IPS DF 4.7 (cell line): ENCODE measurements around the gene CACNA2D4.

Source experiments
- DNase-seq: peaks from one replicate; pipeline ENCODE4 v3.0.0-alpha.2; 2013; ENCODE audit warnings: low spot score; ENCODE audit errors: extremely low read depth

Gene CACNA2D4

DNA sequence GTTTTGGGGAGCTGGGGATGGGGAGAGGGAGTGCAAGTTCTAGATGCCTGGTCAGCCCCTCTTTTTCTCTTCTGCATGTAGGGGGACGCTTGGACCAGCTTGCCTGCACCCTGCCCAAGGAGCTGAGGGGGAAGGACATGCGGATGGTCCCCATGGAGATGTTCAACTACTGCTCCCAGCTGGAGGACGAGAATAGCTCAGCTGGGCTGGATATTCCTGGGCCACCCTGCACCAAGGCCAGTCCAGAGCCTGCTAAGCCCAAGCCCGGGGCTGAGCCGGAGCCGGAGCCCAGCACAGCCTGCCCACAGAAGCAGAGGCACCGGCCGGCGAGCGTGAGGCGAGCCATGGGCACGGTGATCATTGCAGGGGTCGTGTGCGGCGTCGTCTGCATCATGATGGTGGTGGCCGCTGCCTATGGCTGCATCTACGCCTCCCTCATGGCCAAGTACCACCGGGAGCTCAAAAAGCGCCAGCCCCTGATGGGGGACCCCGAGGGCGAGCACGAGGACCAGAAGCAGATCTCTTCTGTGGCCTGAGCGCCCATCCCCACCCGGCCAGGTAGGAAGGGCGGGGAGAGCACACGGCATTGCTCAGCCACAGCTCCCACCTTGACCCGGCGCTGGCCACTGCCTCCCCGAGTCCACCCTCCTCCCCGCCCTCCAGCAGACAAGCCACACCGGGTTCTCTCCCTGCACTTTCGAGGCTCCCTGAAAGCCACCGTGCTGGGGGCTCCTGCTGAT lies 84.1 kb downstream of the CACNA2D4 start:
- no peak for DNase-seq

DNA sequence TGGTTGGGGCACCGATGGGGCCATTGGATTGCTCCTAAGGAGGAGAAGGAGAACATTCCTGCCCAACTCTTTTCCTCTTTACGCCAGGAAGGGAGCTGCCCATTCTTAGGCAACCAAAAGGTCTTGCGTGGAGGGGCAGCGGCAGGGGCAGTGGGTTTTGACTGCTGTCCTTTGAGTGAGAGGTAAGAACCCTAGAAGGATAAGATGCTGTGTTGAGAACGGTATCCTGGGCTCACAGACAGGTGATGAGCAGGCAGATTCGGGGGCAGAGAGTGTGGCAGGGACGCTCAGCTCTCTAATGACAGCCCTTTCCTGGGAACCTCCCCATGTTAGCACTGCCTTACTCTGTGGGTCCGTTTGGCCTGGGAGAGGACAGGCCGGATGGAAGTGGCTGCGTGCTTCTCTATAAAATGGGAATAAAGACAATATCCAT lies 84.8 kb downstream of the CACNA2D4 start:
- no peak for DNase-seq

DNA sequence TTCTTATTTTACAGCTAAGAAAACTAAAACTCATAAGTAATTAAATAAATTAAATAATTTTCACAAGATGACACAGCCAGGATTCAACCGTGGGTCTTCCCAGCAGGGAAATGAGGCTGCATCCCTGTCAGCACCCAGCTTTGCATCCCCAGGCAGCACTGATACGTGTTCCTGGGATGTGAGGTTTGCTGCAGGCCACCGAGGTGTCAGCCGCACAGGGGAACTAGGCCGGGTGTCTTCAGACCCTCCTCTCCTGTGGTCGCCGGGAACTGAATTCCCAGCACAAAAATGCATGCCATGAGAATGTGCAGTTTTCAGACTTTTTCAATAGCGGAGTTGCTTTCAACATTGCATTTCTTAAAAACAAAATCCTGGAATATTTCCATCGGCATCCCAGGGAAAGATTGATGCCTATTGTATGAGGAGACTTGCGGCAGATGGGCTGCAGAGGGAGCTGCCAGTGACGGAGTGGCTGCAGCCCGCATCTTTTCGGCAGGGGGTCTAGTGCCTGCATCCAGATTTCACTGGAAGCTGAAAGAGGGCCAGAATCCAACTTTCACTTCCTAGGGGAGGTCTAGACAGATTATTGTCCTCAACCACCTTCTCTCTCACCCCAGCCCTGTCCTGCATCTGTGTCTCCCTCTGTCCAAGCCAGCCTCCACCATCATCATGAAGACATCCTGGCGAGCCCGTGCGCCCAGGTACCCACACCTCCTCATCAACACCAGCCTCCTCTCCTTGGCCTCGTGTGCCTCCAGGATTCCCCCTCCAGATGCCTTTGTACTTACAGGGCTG lies 85.5 kb downstream of the CACNA2D4 start:
- no peak for DNase-seq

DNA sequence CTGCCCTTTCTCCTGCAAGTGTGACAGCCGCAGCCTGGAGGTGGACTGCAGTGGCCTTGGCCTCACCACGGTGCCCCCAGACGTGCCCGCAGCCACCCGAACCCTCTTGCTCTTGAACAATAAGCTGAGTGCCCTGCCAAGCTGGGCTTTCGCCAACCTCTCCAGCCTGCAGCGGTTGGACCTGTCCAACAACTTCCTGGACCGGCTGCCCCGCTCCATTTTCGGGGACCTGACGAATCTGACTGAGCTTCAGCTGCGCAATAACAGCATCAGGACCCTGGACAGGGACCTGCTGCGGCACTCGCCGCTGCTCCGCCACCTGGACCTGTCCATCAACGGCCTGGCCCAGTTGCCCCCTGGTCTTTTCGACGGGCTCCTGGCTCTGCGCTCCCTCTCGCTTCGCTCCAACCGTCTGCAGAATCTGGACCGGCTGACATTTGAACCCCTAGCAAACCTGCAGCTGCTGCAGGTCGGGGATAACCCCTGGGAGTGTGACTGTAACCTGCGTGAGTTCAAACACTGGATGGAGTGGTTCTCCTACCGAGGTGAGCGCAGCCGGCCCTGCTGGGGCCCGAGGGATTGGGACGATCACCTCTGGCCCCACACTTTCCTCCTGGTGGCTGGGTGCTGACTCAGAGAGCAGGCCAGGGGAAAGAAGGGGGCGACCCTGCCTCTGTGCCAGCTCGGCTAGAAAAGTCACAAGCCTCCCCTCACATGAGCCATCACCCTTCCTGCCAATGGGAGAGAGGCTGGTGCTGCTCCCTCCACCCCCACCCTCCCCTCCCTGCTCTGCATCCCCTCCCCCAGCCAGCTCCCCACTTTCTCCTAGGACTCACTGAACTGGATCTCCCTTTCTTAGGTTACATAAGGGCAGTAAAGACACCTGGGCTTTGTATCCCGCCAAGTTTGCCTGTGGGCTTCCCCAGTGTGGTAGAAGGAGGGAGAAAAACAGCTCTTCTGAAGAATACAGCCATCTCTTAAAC lies 87.2 kb downstream of the CACNA2D4 start:
- DNase-seq = peak; percentile 62

DNA sequence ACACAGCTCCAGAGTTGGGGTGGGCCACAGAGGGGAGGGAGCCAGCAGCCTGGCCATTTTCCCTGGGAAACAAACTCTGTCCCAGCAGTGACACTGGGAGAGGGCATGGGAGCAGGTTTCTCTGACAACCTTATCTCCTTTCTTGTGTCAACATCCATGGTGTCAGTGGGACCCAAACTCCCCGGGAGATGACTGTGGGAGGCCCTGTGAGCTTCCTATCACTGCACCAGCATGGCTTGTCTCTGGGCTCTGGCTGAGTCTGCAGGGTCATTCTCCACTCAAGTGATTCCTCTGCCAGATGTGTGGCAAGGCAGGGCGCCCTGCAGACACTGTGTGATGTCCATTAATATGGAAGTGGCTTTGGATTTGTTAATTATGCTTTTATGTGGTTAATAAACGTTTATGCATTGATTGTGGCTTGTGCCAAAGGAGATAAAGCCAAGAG lies 88.0 kb downstream of the CACNA2D4 start:
- DNase-seq = no peak

DNA sequence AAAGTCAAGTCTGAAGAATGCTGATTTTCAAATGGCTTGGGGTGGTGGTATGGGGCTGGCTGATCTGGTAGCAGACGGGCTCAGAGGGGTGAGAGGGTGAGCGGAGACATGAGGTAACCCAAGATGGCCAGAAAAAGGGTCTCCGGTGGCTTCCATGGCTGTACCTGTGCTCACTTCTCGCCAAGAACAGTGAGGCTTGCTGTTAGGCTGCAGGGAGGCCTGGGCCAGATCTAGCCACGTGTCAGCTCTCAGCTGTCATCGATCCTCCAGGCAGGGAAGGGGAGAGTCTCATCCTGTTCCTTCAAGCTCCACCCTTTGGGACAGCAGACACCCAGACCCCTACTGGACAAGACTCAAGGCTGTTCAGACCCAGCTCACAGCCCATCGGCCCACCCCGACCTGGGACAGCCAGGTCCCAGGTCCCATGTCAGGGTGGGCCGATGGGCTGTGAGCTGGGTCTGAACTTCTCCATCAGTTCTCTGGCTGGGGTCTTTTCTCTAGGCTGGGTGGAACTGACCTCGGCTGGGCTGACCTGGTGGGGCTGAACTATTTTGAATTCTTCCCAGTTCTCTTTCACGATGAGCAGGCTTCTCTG lies 89.0 kb downstream of the CACNA2D4 start:
- DNase-seq = no peak

DNA sequence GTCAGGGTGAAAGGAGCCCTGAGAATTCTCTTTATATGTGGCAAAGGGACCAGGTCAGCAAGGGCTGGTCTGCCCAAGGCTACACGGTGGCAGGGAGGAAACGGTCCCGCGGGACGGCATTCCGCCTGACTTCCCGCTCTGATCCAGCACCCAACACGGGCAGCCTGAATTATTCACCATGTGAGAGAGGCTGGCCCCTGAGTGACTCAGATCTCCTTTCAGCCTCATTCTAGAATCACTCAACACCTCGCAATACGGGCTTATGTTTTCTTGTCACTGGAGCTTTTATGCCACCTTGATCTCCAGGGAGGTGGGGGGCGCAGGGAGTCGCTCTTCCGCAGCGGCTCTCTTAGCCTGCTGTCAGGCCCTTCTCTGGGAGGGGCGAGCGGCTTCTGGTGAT lies 89.6 kb downstream of the CACNA2D4 start:
- no peak for DNase-seq

DNA sequence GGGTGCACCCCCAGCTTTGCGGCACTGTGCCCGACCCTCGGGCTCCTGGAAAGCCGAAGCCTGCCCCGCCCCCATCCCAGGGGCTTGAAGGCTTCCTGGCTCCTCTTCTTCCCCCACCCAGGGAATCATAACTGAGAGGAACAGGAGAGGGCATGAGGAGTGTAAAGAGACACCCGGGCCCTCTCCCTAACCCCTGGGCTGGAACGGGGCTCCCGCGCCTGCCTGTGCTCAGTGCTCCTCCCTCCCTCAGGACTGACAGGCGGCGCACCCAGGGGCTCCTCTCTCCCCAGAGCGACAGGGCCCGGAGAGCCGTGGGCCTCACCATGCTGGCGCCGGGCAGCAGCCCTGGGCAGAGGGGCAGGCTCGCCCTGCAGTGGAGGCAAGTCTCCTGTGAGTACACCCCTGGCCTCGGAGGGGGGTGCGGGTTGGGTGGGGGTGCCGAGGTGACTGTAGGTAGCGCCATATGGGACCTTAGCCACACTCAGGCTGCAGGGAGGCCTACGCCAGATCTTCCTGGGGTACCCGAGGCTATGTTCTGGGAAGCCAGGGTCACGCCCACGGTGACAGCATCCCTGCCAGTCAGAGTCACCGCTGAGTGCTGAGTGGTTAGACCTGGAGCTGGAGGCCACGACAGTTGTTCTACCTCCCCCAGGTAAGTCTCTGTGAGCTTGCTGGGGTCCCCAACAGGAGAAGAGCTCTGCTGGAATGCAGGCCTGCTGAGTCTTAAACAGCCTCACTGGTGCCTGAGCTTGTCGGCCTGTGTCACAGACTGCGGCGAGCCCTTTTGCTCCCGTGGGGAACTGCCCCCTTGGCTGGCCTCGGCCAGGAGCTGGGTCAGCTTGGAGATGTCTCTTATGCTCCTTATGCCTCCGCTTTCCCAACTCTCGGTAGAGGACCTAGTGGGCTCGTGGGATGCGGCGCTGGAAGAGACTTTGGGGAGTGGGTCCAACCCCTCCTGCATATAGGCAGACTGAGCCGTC lies 90.3 kb downstream of the CACNA2D4 start:
- no peak for DNase-seq

DNA sequence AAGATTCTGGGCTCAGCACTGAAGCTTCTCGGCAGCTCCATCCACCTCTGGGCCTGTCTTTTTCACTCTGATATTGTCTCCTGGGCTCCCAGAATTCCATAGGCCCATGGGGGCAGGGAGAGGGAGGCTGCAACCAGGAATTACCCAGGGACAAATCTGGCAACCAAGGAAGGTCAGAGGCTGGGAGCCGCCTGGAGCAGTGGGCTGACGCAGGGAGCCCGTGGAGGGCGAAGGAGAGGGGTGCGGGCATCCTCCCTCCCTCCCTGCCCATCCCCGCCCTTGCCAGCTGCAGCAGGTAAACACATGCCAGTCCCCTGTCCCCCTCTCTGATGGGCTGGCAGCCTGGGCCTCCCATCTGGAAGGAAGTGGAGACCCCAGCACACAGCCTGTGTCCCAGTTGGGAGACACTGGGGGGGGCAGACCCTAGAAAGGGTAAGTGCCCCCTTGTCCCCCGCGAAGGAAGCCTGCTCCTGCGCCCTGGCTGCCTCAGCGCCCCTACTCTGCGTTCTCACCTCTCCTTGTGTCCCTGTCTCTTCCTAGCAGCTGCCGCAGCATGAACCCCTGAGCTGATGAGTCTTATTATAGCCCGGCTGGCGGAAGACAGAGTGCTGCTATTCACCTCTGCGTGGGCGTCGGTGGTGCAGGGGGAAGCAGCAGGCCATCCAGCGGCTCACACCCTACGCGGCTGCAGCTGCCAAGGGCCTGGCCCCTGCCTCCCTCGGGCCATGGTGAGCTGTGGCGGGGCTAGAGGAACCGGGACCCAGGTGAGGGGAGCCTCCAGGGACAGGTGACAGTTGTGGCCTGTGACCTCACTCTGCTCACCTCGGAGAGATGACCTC lies 91.4 kb downstream of the CACNA2D4 start:
- DNase-seq = no peak

DNA sequence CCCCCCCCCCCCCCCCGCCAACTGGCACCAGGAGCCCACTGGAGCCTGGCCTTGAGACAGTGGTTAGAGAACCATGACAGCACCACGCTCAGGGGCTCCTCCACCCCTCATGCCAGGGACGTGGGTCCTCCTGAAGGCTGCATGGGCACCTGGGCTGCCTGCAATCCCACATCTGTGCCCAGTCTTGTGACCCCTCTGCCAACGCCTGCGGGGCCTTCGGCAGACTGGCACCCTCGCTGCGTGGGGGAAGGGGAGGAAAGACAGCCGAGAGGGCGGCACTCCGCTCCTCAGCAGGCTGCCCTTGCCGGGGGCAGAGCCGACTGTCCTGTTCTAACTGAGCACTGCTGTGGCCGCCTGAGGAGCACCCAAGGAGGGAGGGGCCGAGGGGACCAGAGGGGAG lies 92.1 kb downstream of the CACNA2D4 start:
- DNase-seq = no peak

DNA sequence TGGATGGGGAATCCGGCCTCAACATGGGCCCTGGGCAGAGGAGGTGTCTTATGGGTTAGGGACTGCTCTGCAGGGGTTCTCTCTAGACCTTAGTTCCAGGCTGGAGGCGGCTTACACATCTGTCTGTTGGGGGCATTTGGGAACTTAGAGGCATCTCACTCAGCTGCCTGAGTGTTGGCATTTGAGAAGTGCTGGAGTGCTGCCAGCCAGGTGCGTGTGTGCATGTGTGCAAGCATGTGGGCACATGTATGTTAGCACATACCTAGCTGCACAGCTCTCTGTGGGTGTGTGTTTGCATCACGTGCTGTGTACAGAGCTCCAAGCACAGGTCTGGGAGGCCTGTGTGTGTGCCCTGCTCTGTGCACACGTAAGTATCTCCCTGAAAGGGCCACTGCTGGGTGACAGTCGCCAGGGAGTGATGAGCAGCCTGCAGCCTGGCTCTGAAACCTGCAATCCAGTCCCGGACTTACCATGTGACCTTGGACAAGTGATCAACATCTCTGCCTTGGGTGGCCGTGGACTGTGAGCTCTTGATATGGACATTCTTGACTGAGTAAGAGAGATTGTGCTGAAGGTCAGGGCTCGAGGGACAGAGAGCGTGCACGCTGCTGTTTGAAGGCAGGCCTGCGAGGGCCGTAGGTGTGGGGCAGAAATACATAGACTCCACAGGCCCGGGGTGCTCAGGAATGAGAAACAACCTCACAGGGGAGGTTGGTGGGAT lies 92.9 kb downstream of the CACNA2D4 start:
- DNase-seq = no peak

DNA sequence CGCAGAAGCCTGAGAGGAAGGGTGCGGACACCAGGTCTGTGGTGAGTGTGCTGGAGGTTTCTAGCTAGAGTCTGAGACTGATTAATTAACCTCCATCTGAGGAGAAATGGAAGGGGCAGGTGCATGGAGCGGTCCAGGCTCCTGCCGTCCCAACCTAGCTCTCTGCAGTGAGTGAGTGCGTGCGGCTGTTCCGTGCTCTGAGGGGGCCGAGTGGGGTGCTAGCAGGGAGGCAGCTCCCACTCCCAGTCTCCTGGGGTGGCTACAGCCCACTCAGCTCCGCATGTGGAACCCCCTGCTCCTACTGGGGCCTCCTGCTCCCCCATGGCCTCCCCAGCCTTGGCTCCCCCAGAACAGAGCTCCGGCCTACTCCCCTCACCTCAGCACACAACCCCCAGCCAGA lies 95.2 kb downstream of the CACNA2D4 start:
- no peak for DNase-seq

DNA sequence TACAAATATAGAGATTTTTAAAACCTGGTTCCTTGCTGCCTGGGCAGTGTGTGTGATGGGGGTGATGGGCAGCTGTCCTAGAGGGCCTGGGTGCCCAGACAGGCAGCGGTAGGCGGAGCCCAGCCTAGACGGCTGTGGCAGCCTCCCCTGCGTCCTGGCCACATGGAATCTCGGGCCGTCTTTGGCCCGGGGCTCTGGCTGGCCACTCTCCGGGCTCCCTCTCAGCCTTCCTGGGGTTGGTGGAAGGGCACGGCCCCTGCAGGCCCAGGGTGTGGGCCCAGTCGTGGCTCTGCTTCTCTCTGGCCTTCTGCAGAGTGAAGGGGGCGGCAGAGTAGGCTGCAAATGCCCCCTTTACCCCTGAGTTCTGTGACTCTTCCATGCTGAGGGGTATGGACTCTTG lies 95.8 kb downstream of the CACNA2D4 start:
- no peak for DNase-seq

DNA sequence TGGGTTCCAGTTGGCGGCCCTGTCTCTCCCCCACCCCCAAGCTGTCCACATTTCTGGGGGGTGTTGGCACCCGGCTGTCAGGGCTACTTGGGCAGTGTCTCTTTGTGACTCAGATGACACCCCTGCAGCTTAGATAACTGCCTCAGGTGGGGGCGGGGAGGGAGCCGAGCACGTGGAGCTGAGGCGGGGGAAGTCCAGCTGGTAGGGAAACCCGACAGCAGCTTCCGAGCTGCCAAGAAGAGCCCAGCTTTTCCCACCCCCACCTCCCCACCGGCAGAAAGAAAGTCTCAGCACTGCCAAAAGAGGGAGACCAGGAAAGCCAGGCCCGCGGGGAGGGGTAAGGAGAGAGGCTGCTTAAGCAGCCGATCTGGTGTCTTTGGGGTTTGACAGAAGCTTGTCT lies 96.6 kb downstream of the CACNA2D4 start:
- DNase-seq = no peak

DNA sequence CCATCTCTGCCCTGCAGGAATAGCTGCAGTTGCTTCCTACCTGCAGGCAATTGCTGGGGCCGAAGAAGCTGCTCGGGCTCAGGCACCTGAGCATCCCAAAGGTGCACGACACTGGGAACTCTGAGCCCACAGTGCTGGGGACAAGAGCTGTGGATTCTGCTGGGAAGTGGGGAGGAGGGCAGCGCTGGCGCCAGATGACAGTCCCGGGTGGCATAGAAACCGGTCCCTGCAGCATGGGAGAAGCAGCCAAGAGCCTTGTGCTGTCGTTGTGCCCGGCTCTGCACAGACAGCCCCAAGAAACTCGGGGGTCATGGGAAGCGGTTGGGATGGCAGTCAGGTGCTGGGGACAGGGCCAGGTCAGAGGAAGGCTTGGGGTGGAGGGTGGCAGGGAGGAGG lies 97.6 kb downstream of the CACNA2D4 start:
- no peak for DNase-seq

DNA sequence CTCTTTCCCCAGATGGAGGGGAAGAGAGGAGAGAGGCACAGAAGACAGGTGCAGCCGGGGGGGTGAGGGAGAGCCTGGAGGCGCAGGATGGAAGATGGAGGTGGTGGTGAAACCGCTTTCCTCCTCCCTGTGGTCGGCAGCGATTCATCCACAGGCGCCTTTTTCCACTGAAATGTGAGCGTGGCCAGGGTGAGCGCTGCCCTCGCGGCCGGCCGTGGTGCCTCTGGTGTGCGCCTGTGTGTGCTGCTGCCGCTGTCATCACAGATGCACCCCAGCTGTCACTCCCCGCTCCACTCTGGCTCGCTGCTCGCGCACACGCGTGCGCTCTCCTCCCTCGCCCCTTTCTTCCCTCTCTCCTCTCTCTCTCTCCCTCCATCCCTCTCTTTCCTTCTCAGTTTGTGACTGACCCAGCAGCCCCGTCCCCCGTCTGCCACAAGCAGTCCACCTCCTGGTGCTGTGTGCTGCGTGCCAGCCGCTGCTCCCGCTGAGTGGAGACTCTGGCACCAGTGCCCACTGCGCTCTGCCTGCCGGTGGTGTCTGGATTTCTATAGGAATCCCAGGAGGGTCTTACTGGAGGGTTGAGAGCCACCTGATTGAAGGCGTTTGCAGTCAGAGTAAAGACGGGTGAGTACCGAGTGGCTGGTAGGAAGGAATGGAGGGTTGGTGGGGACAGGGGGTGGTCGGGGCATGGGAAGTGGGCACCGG lies 98.1 kb downstream of the CACNA2D4 start, which contains the start of gene LRTM2:
Gene LRTM2 (plus strand): TSS at position 375 of the 705 bp plus-strand sequence. CDS start 7,584 bp downstream, outside the sequence.
- no peak for DNase-seq

DNA sequence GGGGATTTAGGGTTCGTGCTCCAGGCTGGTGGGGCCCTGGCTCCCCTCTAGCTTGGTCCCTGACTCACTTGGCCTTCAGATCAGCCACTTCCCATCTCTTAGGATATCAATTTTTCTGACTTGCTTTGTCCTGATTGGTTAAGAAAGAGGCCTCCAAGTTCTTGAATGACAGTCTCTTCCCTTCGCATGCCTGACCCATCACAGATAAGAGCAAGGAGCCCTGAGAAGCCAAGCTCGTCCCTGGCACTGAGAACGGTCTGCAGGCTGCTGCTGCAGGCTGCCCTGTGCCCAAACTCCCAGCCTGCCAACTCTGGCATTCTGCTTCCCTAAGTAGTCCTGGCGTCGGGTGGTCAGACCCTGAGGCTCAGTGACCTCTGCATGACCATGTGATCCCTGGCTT lies 98.9 kb downstream of the CACNA2D4 start:
- no peak for DNase-seq

DNA sequence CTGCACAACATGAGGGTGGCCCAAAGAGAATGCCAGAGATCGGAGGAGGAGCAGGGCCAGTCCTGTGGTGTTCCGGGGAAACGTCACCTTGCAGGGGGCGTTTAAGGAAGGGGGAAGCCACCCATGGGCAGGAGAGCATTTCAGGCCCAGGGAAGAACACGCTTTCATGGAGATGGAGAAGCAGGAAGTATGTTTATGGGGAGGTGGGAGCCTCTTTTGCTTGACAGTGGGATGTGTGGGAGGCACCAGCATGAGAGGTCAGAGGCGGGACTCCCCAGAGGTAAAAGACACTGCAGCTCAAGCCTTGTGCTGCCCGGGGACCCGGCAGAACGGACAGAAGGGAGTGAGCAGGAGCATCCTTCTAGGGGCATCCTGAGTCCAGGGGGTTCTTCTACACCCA lies 99.4 kb downstream of the CACNA2D4 start:
- no peak for DNase-seq
